HepG2 (cell line): ENCODE measurements around the gene TGFB2. TPM values are rescaled to one million over a fixed set of nuclear protein-coding genes. Genes with fewer than 3 reads are reported as not detected.

Experiments used
- HOXA7 ChIP-seq: sonication (generic); formaldehyde crosslinking; IDR thresholded peaks from 2 replicates; pipeline ENCODE4 v1.8.1; 2022; ENCODE audit warnings: mild to moderate bottlenecking, missing genetic modification reagents, moderate library complexity
- YEATS4 ChIP-seq: sonication (generic); formaldehyde crosslinking; IDR thresholded peaks from 2 replicates; pipeline ENCODE4 v1.4.0; 2020; ENCODE audit warnings: missing genetic modification reagents, borderline replicate concordance
- ZNF333 ChIP-seq: sonication (generic); formaldehyde crosslinking; IDR thresholded peaks from 2 replicates; pipeline ENCODE4 v1.4.0; 2020; ENCODE audit warnings: mild to moderate bottlenecking, missing genetic modification reagents, borderline replicate concordance
- ZNF781 ChIP-seq: sonication (generic); formaldehyde crosslinking; IDR thresholded peaks from 2 replicates; pipeline ENCODE4 v1.5.1; 2020; ENCODE audit warnings: borderline replicate concordance, mild to moderate bottlenecking, missing genetic modification reagents; ENCODE audit errors: not compliant biosample characterization
- polyA plus RNA-seq, 8 experiments: library from polyadenylated mRNA; depleted of rRNA in 3 of 8; stranded (reverse) in 7 of 8; unstranded in 1 of 8; fragments of >200 nt; fragmentation: Illumina TruSeq in 4 of 8; extraction: Trizol in 4 of 8; gene quantifications; 2 replicates each; pipeline versions ENCODE4 v1.2.1 to v1.2.3, GENCODE V29; 2011 to 2016; ENCODE audit warnings: low read depth in 4 of 8, missing spikeins in 1 of 8, mixed read lengths in 1 of 8; ENCODE audit not compliant: insufficient read depth in 1 of 8
- total RNA-seq, 5 experiments: library from RNA; depleted of rRNA; stranded (reverse); fragments of >200 nt; fragmentation: Illumina TruSeq; extraction: Trizol; gene quantifications; 2 replicates each; pipeline ENCODE4 v1.2.3, GENCODE V29; 2016; ENCODE audit warnings: low read depth in 1 of 5
- TF ChIP-seq, protein P1 (sequence below): sonication (generic); formaldehyde crosslinking; IDR thresholded peaks from 2 replicates; pipeline ENCODE4 v1.4.0; 2020; ENCODE audit warnings: mild to moderate bottlenecking, missing genetic modification reagents
- TF ChIP-seq, protein P2 (sequence below): sonication (generic); formaldehyde crosslinking; IDR thresholded peaks from 2 replicates; pipeline ENCODE4 v1.4.0; 2020; ENCODE audit warnings: mild to moderate bottlenecking, missing genetic modification reagents
- TF ChIP-seq, protein P3 (sequence below): IDR thresholded peaks from 2 replicates; pipeline ENCODE4 v1.6.1; 2016; ENCODE audit warnings: mild to moderate bottlenecking
- TF ChIP-seq, protein P4 (sequence below): IDR thresholded peaks from 2 replicates; pipeline ENCODE4 v1.6.1; 2016; ENCODE audit warnings: missing compliant biosample characterization, missing genetic modification reagents, borderline replicate concordance

The TGFB2 gene
- total and polyA plus RNA-seq, 2 of the 13 experiments (the other 11 are each of a cell fraction or from before 2014, with no cell fraction given) = 0.07 TPM; not detected in 1

DNA sequence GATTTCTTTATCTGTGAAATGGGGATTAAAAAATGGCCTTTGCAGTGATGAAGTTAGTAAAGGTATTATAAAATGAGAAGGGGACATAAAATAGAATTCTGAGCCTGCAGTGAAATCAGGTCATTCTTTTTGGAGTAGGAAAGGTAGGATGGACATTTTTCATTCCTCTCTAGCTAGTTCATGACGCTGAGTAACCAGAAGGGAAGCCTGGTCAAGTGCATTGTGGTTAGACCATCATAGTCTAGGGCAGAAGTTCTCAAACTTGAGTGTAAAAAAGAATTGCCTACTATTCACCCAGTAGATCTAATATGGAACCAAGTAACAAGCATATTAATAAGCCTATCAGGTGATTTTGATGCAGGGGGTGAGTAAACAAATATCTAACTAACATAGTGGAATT lies 50.8 kb downstream of the TGFB2 start (continued):
- TF ChIP-seq, protein P1, sequence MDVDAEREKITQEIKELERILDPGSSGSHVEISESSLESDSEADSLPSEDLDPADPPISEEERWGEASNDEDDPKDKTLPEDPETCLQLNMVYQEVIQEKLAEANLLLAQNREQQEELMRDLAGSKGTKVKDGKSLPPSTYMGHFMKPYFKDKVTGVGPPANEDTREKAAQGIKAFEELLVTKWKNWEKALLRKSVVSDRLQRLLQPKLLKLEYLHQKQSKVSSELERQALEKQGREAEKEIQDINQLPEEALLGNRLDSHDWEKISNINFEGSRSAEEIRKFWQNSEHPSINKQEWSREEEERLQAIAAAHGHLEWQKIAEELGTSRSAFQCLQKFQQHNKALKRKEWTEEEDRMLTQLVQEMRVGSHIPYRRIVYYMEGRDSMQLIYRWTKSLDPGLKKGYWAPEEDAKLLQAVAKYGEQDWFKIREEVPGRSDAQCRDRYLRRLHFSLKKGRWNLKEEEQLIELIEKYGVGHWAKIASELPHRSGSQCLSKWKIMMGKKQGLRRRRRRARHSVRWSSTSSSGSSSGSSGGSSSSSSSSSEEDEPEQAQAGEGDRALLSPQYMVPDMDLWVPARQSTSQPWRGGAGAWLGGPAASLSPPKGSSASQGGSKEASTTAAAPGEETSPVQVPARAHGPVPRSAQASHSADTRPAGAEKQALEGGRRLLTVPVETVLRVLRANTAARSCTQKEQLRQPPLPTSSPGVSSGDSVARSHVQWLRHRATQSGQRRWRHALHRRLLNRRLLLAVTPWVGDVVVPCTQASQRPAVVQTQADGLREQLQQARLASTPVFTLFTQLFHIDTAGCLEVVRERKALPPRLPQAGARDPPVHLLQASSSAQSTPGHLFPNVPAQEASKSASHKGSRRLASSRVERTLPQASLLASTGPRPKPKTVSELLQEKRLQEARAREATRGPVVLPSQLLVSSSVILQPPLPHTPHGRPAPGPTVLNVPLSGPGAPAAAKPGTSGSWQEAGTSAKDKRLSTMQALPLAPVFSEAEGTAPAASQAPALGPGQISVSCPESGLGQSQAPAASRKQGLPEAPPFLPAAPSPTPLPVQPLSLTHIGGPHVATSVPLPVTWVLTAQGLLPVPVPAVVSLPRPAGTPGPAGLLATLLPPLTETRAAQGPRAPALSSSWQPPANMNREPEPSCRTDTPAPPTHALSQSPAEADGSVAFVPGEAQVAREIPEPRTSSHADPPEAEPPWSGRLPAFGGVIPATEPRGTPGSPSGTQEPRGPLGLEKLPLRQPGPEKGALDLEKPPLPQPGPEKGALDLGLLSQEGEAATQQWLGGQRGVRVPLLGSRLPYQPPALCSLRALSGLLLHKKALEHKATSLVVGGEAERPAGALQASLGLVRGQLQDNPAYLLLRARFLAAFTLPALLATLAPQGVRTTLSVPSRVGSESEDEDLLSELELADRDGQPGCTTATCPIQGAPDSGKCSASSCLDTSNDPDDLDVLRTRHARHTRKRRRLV (CRISPR knock-in tag) = no peak
- TF ChIP-seq, protein P2, sequence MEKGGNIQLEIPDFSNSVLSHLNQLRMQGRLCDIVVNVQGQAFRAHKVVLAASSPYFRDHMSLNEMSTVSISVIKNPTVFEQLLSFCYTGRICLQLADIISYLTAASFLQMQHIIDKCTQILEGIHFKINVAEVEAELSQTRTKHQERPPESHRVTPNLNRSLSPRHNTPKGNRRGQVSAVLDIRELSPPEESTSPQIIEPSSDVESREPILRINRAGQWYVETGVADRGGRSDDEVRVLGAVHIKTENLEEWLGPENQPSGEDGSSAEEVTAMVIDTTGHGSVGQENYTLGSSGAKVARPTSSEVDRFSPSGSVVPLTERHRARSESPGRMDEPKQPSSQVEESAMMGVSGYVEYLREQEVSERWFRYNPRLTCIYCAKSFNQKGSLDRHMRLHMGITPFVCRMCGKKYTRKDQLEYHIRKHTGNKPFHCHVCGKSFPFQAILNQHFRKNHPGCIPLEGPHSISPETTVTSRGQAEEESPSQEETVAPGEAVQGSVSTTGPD (CRISPR knock-in tag) = no peak
- TF ChIP-seq ZNF781 (no peak), ZNF333 (CRISPR knock-in tag) (no peak), HOXA7 (CRISPR knock-in tag) (no peak), YEATS4 (CRISPR knock-in tag) (no peak)
- TF ChIP-seq, protein P3, sequence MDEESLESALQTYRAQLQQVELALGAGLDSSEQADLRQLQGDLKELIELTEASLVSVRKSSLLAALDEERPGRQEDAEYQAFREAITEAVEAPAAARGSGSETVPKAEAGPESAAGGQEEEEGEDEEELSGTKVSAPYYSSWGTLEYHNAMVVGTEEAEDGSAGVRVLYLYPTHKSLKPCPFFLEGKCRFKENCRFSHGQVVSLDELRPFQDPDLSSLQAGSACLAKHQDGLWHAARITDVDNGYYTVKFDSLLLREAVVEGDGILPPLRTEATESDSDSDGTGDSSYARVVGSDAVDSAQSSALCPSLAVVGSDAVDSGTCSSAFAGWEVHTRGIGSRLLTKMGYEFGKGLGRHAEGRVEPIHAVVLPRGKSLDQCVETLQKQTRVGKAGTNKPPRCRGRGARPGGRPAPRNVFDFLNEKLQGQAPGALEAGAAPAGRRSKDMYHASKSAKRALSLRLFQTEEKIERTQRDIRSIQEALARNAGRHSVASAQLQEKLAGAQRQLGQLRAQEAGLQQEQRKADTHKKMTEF (CRISPR knock-in tag) = no peak
- TF ChIP-seq, protein P4, sequence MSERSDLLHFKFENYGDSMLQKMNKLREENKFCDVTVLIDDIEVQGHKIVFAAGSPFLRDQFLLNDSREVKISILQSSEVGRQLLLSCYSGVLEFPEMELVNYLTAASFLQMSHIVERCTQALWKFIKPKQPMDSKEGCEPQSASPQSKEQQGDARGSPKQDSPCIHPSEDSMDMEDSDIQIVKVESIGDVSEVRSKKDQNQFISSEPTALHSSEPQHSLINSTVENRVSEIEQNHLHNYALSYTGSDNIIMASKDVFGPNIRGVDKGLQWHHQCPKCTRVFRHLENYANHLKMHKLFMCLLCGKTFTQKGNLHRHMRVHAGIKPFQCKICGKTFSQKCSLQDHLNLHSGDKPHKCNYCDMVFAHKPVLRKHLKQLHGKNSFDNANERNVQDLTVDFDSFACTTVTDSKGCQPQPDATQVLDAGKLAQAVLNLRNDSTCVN (CRISPR knock-in tag) = no peak
